DOHH2 (cell line): ENCODE results near the gene KLHL6.

Experiments used
- EZH2phosphoT487 ChIP-seq: fragments of 200-600 bp; sonication (generic); IDR thresholded peaks from 2 replicates; pipeline ENCODE4 v1.6.1; 2017; ENCODE audit warnings: borderline replicate concordance, mild to moderate bottlenecking, antibody characterized with exemption, low read length, moderate library complexity, mixed read lengths
- TF ChIP-seq, protein P1 (sequence below): fragments of 200-600 bp; sonication (generic); IDR thresholded peaks from one replicate; pipeline ENCODE4 v1.5.1; 2014; ENCODE audit warnings: antibody characterized with exemption, mild to moderate bottlenecking, low read depth, low read length; ENCODE audit not compliant: poor library complexity, severe bottlenecking

DNA sequence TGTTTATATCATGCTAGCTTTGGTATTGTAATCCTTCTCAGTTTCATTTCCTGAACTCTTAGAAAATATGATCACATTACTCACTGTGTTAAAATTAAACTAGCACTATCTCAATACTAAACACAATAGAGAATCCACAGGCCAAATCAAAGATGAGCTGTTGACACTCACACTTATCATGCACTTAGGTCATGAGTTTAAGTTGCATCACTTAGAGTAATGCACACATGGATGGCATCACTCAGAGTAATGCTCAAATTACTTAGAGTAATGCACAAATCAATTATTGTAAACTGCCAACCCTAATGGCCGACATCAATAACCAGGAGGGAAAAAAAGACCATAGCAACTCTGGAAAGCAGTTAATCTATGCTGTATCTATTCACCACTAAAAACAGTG is 87.1 kb downstream of the KLHL6 start:
- TF ChIP-seq, protein P1, sequence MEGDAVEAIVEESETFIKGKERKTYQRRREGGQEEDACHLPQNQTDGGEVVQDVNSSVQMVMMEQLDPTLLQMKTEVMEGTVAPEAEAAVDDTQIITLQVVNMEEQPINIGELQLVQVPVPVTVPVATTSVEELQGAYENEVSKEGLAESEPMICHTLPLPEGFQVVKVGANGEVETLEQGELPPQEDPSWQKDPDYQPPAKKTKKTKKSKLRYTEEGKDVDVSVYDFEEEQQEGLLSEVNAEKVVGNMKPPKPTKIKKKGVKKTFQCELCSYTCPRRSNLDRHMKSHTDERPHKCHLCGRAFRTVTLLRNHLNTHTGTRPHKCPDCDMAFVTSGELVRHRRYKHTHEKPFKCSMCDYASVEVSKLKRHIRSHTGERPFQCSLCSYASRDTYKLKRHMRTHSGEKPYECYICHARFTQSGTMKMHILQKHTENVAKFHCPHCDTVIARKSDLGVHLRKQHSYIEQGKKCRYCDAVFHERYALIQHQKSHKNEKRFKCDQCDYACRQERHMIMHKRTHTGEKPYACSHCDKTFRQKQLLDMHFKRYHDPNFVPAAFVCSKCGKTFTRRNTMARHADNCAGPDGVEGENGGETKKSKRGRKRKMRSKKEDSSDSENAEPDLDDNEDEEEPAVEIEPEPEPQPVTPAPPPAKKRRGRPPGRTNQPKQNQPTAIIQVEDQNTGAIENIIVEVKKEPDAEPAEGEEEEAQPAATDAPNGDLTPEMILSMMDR, result no peak
- TF ChIP-seq EZH2phosphoT487, result no peak
